ENCODE data around the gene OTX1.

GRCh38 chr2:63081404-63081803 is 30.8 kb downstream of the OTX1 start:
- TF ChIP-seq POLR2A (IDR thresholded peaks at IDR 0.05) (no peak), CTCF (IDR thresholded peaks at IDR 0.05) (no peak), POLR2AphosphoS5 (IDR thresholded peaks at IDR 0.05) (no peak)

All from upper lobe of left lung (tissue), 4 donors.